Ishikawa (cell line): ENCODE data around the gene PCIF1.

Source experiments
- CEBPB ChIP-seq: IDR thresholded peaks from 2 replicates; pipeline ENCODE4 v1.6.1; 2012
- CREB1 ChIP-seq: IDR thresholded peaks from 2 replicates; pipeline ENCODE4 v1.6.1; 2012; ENCODE audit warnings: low read depth
- EGR1 ChIP-seq: IDR thresholded peaks from 2 replicates; pipeline ENCODE4 v1.6.1; 2012
- EP300 ChIP-seq: IDR thresholded peaks from 2 replicates; pipeline ENCODE4 v1.6.1; 2012; ENCODE audit warnings: borderline replicate concordance
- FOXM1 ChIP-seq: IDR thresholded peaks from 2 replicates; pipeline ENCODE4 v1.6.1; 2012; ENCODE audit warnings: low read depth, borderline replicate concordance
- NFIC ChIP-seq: IDR thresholded peaks from 2 replicates; pipeline ENCODE4 v1.6.1; 2012
- RAD21 ChIP-seq: IDR thresholded peaks from 2 replicates; pipeline ENCODE4 v1.6.1; 2012; ENCODE audit warnings: low read depth
- TAF1 ChIP-seq: IDR thresholded peaks from 2 replicates; pipeline ENCODE4 v1.6.1; 2012; ENCODE audit warnings: low read depth, mild to moderate bottlenecking
- TCF12 ChIP-seq: IDR thresholded peaks from 2 replicates; pipeline ENCODE4 v1.6.1; 2012; ENCODE audit warnings: low read depth
- YY1 ChIP-seq: IDR thresholded peaks from 2 replicates; pipeline ENCODE4 v1.6.1; 2012; ENCODE audit warnings: low read depth
- ZBTB7A ChIP-seq: IDR thresholded peaks from 2 replicates; pipeline ENCODE4 v1.6.1; 2012; ENCODE audit warnings: low read depth

DNA sequence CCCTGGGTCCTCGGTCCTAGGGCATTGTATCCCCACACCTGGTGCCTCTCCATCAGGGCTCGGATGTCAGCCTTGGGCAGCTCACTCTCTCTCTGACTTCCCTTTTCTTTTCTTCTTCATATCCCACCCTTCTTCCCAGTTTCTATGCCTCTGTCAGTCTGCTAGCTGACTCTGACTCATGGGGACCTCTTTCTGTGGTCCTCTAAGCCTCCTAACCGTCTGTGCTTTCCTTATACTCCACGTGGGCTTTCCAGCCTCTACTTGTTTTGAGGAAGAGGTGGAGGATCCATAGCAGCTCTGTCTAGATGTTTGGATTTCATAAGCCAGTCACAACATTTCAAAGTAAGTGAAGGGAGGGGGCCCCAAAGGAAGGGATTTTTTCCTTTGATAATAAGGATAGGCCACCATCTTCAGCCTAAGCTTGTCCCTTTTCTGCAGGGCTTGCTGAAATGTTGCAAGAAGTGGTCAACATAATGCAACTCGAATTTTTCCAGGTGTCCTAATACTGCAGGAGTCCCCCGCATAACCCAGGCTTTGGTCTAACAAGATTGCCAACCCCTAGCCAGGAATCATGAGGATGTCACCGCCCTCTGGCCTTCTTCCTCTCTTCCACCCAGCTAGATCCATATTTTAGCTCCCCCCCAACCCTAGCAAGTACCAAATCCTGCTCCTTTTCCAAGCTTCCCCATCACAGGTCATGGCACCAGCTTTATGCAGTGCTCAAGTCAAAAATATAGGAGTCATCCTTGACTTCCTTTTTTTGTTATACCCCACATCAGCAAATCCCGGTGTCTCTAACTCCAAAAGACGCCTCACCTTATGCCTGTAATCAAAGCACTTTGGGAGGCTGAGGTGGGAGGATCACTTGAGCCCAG, 13.8 kb upstream of the PCIF1 start:
- TF ChIP-seq CREB1 (no peak), TAF1 (no peak), YY1 (no peak), CEBPB (no peak), EGR1 (no peak), EP300 (no peak), TCF12 (no peak), NFIC (no peak), ZBTB7A (no peak), FOXM1 (no peak), RAD21 (no peak)
